Osteoblast (primary cell): Measurements from ENCODE around the gene ARHGAP4. TPM values are rescaled to one million over a fixed set of nuclear protein-coding genes. Genes with fewer than 3 reads are reported as not detected.

Experiments used
- DNase-seq: peaks from one replicate; pipeline ENCODE4 v3.0.0; 2011; ENCODE audit warnings: low spot score, mixed read lengths; ENCODE audit not compliant: insufficient read length; ENCODE audit errors: missing footprints
- H2AFZ ChIP-seq: 2 replicates; pipeline ENCODE4 v1.6.0; 2011; ENCODE audit warnings: mild to moderate bottlenecking, low read length
- H3K27ac ChIP-seq: 2 replicates; pipeline ENCODE4 v1.5.1; 2011; ENCODE audit warnings: mild to moderate bottlenecking, low read depth, low read length, moderate library complexity
- H3K27me3 ChIP-seq: 2 replicates; pipeline ENCODE4 v1.6.0; 2012; ENCODE audit warnings: mild to moderate bottlenecking, control low read depth, inconsistent platforms, low read length, moderate library complexity; ENCODE audit not compliant: insufficient read depth
- H3K36me3 ChIP-seq: 2 replicates; pipeline ENCODE4 v1.5.1; 2011; ENCODE audit warnings: mild to moderate bottlenecking, low read length, control low read depth, moderate library complexity; ENCODE audit not compliant: insufficient read depth
- H3K4me1 ChIP-seq: 2 replicates; pipeline ENCODE4 v1.5.1; 2011; ENCODE audit warnings: mild to moderate bottlenecking, low read length, control low read depth, moderate library complexity; ENCODE audit not compliant: insufficient read depth
- H3K4me2 ChIP-seq: 2 replicates; pipeline ENCODE4 v1.6.0; 2011; ENCODE audit warnings: mild to moderate bottlenecking, low read length; ENCODE audit not compliant: insufficient read depth
- H3K4me3 ChIP-seq: fragments of 200-600 bp; sonication (generic); 3 replicates; pipeline ENCODE4 v1.5.1; 2012; ENCODE audit warnings: mild to moderate bottlenecking, low read length, inconsistent platforms; ENCODE audit not compliant: insufficient read depth
- H3K79me2 ChIP-seq: 2 replicates; pipeline ENCODE4 v1.6.0; 2012; ENCODE audit warnings: mild to moderate bottlenecking, low read length, control low read depth, inconsistent platforms; ENCODE audit not compliant: insufficient read depth
- H3K9me3 ChIP-seq: 2 replicates; pipeline ENCODE4 v1.5.1; 2011; ENCODE audit warnings: low read depth, low read length, control low read depth
- H4K20me1 ChIP-seq: 2 replicates; pipeline ENCODE4 v1.6.0; 2012; ENCODE audit warnings: mild to moderate bottlenecking, low read length, control low read depth; ENCODE audit not compliant: insufficient read depth
- total RNA-seq: library from RNA; depleted of rRNA; stranded (reverse); fragments of >200 nt; gene quantifications from 2 replicates; pipeline ENCODE4 v1.2.3, GENCODE V29; 2012
- TF ChIP-seq, protein P1 (sequence below): IDR thresholded peaks from 2 replicates; pipeline ENCODE4 v1.5.1; 2011; ENCODE audit warnings: mild to moderate bottlenecking, low read depth, low read length, moderate library complexity; ENCODE audit errors: extremely low read depth

ARHGAP4 gene
- total RNA-seq, 1 donor: 1.4 TPM

DNA sequence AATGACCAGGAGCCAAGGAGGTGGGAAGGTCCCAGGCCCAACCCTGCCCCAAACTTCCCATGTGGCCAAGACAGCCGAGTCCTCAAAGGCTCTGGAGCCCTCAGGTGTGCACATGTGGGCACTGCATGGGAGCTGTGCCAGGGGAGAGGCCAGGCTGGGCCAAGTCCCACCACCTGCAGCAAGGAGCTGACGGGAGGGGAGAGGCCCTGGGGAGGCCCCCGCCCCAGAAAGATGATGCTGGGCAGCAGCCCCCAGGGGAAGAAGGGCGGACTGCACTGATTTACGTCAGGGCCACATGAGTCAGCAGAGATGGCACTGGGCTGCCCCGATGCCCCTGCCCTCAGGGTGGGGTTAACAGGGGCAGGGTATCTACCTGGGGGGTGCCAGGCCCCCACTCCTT is 41.5 kb downstream of the ARHGAP4 start:
- Histone ChIP-seq H3K36me3 (no peaks in the 10 kb centered on the region), H3K4me1 (no peaks in the 10 kb centered on the region), H3K4me3 (no peak overlapping the region), H3K79me2 (no peaks in the 10 kb centered on the region), H3K27me3 (peaks cover 73% of the 10 kb centered on the region), H4K20me1 (no peaks in the 10 kb centered on the region), H3K9me3 (no peaks in the 10 kb centered on the region), H3K27ac (no peak overlapping the region), H2AFZ (no peak overlapping the region), H3K4me2 (no peak overlapping the region)
- DNase-seq: no peak
- TF ChIP-seq, protein P1, sequence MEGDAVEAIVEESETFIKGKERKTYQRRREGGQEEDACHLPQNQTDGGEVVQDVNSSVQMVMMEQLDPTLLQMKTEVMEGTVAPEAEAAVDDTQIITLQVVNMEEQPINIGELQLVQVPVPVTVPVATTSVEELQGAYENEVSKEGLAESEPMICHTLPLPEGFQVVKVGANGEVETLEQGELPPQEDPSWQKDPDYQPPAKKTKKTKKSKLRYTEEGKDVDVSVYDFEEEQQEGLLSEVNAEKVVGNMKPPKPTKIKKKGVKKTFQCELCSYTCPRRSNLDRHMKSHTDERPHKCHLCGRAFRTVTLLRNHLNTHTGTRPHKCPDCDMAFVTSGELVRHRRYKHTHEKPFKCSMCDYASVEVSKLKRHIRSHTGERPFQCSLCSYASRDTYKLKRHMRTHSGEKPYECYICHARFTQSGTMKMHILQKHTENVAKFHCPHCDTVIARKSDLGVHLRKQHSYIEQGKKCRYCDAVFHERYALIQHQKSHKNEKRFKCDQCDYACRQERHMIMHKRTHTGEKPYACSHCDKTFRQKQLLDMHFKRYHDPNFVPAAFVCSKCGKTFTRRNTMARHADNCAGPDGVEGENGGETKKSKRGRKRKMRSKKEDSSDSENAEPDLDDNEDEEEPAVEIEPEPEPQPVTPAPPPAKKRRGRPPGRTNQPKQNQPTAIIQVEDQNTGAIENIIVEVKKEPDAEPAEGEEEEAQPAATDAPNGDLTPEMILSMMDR: no peak

DNA sequence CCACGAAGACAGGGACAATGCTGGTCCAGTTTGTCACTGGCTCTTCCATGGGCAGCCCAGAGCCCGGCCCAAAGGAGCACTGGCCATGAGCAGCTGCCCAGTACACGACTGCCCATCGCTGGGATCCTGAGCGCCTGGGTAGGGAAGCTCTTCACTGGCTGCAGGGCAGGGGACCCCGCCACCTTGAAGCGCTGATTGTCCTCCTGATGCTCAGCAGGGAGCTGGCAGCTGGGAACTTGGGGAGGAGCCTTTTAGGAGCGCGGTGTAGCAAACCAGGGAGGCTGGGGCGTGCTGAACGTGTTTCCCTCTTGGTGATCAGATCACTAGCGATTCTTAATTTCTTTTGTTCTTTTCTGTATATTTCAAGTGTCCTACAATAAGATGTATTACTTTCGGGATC is 41.9 kb downstream of the ARHGAP4 start:
- no peak for DNase-seq
- Histone ChIP-seq H3K9me3 (no peaks in the 10 kb centered on the region), H3K4me3 (no peak overlapping the region), H4K20me1 (no peaks in the 10 kb centered on the region), H3K4me1 (no peaks in the 10 kb centered on the region), H3K79me2 (no peaks in the 10 kb centered on the region), H3K27me3 (peaks cover 75% of the 10 kb centered on the region), H3K27ac (no peak overlapping the region), H3K4me2 (no peak overlapping the region), H2AFZ (no peak overlapping the region), H3K36me3 (no peaks in the 10 kb centered on the region)
- TF ChIP-seq, protein P1: no peak

DNA sequence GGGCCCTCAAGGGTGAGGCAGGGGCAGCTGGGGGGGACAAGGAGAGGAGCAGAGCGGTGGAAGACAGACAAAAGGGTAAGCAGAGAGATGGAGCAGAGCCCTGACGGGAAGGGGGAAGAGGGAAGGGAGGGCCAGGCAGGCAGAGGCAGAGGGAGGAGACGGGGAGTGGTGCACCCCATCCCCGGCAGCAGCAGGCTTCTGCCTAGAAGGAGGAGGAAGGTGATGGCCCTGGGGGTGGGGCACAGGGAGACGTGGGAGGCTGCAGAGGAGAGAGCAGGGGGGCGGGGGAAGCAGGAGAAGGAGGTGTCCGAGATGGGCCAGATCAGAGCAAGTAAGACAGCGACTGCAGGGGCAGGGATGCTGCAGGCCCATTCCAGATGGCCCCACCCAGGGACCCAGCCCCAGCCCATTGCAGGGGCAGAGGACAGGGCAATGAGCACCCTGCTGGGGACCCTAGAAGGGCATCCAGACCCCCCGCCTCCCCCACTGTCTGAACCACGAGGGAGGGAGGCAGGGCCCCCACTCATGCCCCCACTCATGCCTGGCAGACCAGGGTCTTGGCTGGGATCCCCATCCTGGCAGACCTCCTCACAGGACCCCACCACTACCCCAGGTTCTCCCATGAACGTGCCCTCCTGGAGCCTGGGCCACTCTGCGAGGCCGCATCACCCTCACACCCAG is 42.8 kb downstream of the ARHGAP4 start:
- Histone ChIP-seq H3K36me3 (no peaks in the 10 kb centered on the region), H3K9me3 (no peaks in the 10 kb centered on the region), H2AFZ (no peak overlapping the region), H3K4me2 (no peak overlapping the region), H3K4me1 (no peaks in the 10 kb centered on the region), H3K79me2 (no peaks in the 10 kb centered on the region), H3K4me3 (no peak overlapping the region), H3K27ac (no peak overlapping the region), H4K20me1 (no peaks in the 10 kb centered on the region), H3K27me3 (peaks cover 76% of the 10 kb centered on the region)
- TF ChIP-seq, protein P1: no peak
- DNase-seq: no peak

DNA sequence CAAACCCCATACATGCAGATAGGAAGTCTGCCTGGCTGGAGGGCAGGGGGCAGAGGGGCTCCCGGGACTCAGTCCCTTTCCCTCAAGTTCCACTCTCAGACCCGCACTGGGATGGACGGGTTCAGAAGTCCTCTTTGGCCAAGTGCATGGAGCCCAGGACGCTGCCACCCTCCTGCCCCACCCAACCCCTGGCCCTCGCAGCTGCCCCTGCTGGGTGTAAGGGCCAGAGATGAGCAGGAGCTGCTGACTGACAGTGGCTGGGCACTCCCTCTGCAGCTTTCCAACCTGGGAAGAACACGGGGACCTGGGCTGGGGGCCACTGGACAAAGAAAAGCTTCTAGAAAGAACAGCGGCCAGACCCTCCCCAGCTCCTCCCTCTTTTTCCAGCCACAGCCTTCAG is 43.5 kb downstream of the ARHGAP4 start:
- Histone ChIP-seq H3K4me2 (no peak overlapping the region), H3K27ac (no peak overlapping the region), H3K4me3 (no peak overlapping the region), H2AFZ (no peak overlapping the region), H3K9me3 (no peaks in the 10 kb centered on the region), H3K36me3 (no peaks in the 10 kb centered on the region), H3K4me1 (no peaks in the 10 kb centered on the region), H3K27me3 (peaks cover 78% of the 10 kb centered on the region), H4K20me1 (no peaks in the 10 kb centered on the region), H3K79me2 (no peaks in the 10 kb centered on the region)
- TF ChIP-seq, protein P1: no peak
- no peak for DNase-seq
